IPS-11a (cell line): ENCODE measurements around the gene ADGRG1.
"Not testable (repeated sequence)": the region's sequence is repeated elsewhere in the genome, so short reads cannot be mapped to it uniquely, and the experiment has no call there.

Experiments
- H3K4me3 ChIP-seq: one replicate; pipeline ENCODE4 v1.5.1; 2013; ENCODE audit warnings: low read depth, low read length, control low read depth

Gene ADGRG1

DNA sequence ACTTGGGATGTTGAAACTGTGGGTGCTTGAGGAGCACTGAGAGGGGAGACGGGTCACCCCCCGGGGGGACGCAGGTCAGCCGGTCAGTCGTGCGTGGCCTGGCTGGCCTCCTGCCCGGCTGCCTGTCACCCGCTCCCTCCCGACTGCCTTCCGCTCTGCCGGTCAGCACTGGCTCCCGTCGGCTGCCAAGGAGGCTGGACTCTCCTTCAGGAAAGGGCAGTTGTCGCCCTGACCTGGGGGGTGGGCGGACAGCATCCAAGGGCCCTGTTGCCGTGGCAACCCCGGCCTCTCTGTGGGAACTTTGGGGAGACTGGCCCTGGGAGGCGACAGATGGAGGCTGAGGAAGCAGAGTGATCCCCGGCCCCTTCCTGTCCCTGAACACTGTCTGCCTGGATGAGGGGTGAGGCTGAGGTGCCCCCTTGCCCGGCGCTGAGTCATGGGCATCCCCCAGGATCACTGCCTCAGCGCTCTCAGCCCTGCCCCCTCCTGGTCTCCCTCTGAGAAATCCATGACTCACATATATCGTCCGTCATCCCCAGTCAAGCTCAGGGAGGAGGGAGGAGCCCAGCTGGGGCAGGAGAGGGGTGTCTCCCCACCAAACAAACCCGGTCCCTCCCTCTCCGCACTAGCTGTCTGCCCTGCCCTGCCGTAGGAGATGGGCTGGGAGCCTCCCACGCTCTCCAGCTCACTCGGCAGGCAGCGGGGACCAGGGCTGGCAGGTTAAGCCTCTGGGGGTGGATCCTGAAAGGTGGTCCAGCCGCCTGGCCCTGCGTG lies at the start of gene ADGRG1:
ADGRG1 (plus strand) TSS at position 623 of the 774 bp plus-strand sequence. CDS start 21,658 bp downstream, outside the sequence.
- no peak within 1 kb of the TSS for H3K4me3 ChIP-seq

DNA sequence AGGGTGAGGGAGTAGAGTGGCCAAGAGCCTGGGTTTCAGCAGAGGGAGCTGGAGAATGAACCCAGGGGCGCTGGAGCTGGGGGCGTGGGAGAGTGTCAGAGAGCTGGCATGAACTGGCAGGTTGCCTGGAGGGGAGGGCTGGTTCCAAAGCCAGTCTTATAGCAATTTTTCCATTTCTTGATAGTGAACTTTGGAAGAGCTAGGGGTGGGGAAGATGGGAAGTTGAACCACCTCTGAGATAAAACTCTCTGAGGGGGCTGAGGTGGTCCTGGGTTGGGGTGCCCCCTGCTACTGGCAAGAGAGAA lies 49.1 kb upstream of the ADGRG1 start:
- no peak overlapping the region for H3K4me3 ChIP-seq

DNA sequence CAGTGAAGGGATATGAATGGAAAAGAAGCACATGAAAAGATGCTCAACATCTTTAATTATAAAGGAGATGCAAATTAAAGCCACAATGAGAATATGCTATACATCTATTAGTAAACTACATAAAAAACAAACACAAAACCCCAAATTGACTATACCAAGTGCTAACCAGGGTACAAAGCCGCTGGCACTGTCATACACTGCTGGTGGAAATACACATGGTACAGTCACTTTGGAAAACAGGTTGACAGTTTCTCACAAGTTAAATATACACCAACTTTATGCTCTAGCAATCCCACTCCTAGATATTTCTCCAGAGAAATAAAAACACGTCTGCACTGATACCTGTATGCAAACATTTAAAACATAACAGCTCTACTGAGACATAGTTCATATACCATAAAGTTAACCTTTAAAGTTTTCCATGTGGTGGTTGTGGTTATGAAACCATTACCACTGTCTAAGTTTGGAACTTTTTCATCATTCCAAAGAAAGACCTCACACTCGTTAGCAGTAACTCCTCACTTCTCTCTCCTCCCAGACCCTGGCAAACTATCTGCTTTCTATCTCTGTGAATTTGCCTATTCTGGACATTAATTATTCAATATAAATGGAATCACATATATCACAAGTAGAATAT lies 43.3 kb upstream of the ADGRG1 start:
- H3K4me3 ChIP-seq = no peak overlapping the region

DNA sequence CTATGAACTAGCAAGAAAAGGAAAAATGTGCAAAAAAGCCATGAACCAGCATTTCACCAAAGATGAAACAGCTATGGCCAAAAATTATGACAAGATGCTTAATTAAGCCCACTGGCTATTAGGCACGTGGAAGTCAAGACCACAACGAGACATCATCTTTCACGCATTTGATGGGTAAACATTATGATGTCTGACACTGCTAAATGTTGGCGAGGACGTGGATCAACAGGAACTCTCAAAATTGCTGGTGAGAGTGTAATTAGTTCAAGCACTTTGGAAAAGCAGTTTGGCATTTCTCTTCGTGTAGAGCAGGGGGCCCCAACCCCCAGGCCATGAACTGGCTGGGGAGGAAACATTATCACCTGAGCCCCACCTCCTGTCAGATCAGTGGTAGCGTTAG lies 39.6 kb upstream of the ADGRG1 start:
- H3K4me3 ChIP-seq = no peak overlapping the region

DNA sequence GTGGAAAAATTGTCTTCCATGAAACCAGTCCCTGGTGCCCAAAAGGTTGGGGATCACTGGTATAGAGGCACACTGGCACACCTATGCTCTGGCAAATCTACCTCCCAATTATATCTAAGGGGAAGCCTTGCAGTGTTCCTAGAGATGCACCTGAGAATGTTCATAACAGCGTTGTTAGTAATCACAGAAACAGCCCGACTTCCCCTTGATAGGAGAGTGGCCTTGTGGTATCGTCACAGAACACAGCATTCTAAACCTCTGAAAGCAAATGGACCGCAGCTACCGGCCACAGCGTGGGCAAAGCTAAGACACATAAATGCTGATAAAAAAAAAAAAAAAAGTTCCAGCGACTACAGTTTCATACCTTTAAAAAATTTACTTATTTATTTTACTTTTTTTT lies 39.1 kb upstream of the ADGRG1 start:
- H3K4me3 ChIP-seq = no peak overlapping the region

DNA sequence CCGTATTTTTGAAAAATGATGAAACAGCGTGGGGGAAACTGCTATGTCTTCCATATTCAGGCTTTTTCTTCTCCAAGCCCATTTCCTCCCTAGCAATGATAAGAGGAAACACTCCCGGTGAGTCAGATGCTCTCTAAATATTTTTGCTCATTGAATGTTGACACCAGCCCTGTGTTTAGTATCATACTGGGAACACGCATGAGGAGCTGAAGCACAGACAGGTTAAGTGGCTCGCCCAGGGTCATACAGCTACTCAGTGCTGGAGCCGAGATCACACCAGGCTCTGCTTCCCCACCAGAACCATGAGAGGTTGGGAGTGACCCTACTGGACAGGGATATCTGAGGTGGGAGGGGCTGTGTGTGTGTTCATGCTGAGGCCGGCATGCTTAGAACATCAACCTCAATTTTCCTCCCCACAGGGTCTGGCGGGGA lies 37.8 kb upstream of the ADGRG1 start:
- no peak overlapping the region for H3K4me3 ChIP-seq

DNA sequence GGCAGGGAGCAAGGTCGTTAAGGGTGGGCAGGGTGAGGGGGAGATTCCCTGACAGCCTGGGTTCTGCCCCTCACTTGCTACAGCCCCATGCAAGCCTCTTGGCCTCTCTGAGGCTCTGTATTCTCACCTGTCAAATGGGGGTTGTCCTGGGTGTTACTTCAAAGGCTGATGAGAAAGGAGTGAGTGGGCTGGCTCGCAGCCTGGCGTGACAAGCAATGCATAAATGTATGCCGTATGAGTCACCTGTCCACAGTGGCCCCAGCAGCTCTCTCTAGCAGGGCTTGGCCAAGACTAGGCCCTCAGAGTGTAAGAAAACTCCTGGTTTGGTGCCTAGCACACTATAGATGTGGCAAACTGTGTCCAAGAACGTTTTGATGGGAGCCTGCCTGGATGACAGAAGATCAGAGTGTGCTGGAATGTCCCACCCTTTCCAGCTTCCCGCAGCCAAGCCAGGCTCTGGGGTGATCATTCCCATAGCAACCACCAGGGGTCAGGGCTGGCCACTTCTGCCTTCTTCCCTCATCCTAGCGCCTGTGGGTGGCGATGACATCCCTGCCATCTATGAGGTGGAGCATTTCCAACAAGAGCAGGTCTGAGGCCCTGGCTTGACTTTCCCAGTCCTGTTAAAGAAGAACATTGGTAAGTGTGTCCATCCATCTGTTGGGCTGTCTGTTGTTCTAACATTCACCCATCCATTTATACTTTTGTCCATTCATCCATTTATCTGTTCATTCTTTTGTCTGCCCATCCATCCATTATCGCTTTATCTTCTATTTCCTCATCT lies 37.2 kb upstream of the ADGRG1 start:
- no peak overlapping the region for H3K4me3 ChIP-seq

DNA sequence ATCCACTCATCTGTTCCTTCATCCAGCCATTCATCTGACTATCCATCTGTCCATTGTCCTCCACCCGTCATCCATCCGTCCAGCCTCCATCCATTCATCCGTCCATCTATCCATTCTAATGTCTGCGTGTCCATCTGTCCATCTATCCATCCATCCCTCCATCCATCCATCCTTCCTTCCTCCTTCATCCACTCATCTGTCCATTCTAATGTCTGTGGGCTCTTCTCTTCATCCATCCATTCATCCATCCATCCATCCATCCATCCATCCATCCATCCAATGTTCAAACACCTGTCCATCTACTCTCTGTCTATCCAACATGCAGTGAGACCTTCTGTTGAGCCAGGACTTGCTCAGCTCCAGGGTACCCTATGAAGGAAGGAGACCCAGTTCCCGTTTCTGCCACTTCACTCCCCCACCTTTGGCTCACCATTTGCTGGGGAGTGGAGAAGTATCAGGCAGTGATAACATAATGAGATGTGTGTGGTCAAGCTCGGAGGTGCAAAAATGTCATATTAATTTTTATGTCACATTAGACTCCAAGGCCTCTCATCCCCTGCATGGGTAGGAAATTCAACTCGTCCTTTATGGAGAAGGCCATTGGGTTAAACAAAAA lies 36.5 kb upstream of the ADGRG1 start:
- no peak overlapping the region for H3K4me3 ChIP-seq

DNA sequence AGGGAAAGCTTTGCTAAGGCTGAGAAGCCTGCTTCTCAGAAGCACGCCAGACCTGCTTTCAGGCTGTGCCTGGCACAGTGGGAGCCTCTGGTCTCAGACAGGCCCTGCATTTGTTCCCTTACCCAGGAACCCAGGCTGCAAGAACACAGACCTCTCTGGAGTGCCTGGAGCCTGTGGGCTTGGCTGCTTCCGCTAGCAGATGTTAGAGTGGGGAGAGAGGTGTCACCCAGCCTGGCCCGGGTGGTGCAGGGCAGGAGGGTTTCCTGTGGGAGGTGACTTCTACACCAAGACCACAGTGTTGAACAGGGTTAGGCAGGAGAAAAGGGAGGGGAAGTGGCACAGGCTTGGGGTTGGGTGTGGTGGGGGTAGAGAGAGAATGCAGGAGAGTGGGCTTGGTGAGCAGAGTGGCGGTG lies 35.8 kb upstream of the ADGRG1 start:
- no peak overlapping the region for H3K4me3 ChIP-seq

DNA sequence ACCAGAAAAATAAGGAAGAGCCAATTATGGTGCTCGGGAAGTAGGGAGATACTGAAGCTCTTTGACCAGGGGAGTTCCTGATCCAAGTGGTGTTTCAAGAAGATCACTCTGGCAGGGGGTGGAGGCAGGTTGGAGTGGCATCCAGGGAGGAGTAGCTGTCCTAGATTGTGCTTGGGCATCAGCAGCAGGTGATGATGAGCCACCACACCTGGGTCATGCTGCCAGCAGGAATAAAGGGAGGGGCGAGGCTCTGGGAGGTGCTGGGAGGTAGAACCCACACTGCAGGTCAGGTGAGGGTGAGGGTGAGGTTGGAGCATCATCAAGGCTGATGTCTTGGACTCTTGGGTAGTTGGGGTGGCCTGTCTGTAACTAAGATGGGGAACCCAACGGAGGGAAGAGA lies 35.4 kb upstream of the ADGRG1 start:
- H3K4me3 ChIP-seq = no peak overlapping the region

DNA sequence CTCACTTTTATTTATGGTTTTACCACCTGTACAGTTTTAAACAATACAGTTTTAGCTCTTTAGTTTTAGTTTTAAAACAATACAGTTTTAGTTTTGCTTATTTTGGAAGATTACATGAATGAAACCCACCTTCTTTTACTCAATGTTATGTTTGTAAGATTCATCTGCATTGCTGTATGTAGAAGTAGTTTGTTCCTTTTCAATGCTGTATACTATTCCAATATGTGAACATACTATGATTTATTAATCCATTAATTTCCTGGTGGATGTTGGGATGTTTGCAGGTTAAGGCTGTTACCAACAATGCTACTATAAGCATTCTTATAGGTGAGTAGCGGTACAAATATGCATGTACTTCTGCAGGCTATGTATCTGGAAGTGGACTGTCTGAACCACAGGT lies 34.4 kb upstream of the ADGRG1 start:
- H3K4me3 ChIP-seq = no peak overlapping the region

DNA sequence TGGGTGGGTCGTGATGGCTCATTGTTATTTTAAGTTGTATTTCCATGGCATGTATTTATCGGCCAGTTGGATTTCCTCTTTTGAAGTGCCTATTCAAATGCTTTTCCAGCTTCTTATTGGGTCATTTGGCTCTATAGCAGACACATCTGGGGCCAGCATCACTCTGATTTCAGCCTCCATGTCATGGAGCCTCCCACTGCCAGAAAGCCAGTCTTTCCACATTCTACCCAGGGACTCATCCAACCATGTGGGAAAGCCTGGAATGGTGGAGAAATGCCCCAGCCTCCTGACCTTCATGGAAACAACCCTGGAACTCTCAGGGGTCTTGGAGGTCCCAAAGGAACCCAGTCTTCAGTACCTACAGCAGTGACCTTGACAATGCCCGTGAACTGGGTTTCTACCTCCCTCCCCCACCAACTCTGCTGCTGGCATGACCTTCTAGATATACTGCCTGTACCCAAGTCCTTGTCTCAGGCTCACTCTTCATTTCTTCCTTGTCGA lies 33.8 kb upstream of the ADGRG1 start:
- no peak overlapping the region for H3K4me3 ChIP-seq

DNA sequence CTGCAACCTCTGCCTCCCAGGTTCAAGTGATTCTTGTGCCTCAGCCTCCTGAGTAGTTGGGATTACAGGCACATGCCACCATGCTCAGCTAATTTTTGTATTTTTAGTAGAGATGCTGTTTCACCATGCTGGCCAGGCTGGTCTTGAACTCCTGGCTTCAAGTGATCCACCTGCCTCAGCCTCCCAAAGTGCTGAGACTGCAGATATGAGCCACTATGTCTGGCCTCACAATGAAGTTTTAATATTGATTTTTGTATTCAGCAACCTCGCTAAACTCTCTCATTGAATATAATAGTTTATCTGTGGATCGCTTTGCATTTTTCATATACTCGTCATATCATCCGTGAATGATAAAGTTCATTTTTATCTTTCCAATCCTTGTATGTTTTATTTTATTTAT lies 32.2 kb upstream of the ADGRG1 start:
- H3K4me3 ChIP-seq = not testable (repeated sequence)

DNA sequence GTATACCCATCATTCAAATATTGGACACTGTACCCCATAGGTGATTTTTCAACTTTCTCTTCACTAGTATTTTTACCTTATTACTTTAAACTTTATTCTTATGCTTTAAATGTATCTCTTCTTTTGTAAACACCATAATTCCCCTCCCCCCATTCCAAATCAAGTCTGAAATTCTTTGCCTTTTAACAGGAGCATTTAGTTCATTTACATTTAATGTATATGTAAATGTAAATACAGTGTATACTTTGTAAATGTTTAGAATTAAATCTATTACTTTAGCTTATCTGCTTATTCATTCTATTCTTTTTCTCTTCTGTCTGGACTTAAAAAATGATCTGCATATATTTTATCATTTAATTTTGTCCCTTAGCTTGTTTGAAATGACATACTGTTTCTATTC lies 30.0 kb upstream of the ADGRG1 start:
- H3K4me3 ChIP-seq = no peak overlapping the region

DNA sequence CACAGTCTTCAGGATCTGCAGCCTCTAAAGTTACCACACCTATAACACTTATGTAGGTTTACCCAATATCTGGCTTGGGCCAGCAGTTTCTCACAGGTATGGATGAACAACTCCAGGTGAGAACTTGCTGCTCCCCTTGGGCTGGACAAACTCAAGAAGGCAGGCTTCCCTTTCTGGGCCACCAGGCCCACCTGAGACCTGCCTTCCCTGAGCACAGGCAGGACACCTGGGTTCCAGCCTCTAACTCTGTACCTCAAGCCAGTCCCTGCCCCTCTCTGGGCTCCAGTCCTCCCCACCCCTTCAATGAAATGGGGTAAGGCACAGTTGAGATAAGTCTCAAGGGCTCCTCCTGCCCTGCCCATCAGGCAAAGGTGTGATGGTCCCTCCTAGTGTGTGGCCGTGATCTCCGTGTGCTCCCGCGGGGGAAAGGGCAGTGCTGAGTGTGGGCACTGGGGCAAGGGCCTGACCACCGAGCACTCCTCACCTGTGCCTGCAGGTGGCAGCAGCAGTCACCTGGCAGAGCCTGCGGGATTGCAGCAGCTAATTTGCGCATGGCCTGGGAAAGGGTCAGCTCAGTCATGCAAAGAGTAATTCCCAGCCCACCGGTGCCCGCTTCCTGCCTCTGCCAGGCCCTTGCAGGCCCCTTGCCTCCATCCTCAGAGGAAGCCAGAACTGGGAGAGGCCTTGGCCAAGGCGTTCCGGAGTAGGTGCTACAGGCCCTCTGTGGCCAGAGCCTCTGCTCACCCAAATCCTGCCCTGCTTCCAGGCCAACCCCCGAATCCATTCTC lies 28.2 kb upstream of the ADGRG1 start:
- no peak overlapping the region for H3K4me3 ChIP-seq

DNA sequence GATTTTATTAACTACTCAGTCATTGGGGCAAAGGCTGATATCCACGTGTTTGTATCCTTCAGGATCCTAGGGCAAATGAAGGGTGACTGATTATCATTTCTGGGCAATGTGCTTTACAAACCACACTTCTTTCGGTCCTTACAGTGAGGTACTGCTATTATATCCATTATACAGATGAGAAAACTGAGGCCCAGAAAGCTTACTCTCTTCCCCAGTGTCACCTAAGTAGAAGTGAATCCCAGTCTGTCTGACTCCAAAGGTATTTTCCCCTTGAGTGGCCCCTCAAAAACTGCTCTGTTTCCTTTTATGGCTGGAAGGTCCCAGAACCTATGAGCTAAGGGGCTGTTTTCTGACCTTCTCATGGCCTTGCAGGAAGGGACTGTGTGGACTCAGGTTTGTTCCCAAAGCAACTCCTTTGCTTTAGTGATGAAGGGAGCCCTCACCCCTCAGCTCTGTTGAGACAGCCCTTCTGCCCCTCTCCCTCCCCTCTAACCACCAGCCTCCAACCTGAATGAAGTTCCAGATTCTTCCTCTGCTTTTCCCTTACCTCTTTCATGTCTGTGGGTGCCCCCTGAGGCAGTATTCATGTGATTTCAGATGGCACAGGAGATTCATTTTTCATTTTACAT lies 27.4 kb upstream of the ADGRG1 start:
- H3K4me3 ChIP-seq = no peak overlapping the region

DNA sequence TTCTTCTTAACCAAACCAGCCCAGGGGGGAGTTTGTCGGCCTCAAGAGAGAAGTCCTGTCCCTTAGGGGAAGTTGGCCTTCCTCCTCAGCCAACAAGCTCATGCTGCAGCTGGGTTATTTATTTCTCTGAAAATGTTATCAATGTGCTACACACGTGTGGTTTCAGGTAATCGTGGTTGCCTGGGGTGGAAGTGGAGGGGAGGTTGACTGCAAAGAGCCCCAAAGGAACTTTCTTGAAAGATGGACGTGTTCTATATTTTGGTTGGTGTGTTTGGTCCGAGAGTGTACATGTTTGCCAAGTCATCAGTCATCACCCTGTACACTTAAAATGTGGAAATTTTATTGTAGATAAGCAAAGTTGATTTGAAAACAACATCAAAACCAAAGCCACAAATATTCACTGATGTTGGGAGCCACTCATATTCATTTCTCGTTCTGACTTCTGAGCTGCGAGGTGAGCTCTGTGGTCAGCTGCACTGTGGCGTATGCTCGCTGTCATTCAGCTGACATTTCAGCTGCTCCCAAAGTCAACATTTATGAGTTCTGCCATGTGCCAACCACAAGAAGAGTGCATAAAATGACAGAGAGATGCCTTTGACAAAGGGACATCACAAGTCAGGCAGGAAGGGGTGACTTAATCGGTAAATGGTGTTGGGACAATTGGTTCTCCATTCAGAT lies 26.5 kb upstream of the ADGRG1 start:
- H3K4me3 ChIP-seq = no peak overlapping the region

DNA sequence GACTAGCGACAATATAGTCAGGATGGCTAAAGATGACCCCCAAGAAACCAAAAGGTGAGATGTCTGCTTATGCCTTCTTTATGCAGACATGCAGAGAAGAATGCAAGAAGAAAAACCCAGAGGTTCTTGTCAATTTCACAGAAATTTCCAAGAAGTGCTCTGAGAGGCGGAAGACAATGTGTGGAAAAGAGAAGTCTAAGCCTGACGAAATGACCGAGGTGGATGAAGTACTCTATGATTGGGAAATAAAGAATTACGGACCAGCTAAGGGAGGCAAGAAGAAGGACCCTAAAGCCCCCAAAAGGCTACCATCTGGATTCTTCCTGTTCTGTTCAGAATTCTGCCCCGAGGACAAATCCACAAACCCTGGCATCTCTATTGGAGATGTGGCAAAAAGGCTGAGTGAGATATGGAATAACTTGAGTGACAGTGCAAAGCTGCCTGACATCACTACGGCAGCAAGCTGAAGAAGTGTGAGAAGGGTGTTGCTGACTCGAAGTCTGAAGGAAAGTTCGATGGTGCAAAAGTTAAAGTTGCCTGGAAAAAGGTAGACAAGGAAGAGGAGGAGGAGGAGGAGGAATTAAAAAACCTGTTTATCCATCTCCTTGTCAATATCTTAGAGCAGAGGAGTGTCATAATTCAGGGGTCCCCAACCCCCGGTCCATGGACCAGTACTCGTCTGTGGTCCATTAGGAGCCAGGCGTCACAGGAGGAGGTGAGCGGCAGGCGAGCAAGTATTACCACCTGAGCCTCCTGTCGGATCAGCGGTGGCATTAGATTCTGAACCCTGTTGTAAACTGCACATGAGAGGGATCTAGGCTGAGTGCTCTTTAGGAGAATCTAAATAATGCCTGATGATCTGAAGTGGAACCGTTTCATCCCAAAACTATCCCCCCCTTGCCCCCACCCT lies 25.1 kb upstream of the ADGRG1 start:
- no peak overlapping the region for H3K4me3 ChIP-seq

DNA sequence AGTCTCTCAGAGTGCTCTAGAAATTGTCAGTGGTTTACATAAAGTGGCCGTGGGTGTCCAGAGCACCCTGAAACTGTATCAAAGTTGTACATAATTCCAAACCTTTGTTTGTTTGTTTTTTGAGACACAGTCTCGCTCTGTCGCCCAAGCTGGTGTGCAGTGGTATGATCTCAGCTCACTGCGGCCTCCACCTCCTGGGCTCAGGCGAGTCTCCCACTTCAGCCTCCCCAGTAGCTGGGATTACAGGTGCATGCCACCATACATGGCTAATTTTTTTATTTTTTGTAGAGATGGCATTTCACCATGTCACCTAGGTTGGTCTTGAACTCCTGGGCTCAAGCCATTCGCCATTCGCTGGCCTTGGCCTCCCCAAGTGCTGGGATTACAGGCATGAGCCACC lies 24.3 kb upstream of the ADGRG1 start:
- no peak overlapping the region for H3K4me3 ChIP-seq
